Suprapubic skin (tissue), 4 donors: ENCODE data around the gene KCNJ9.
A peak's percentile ranks its signal among the peaks of the same experiment; 100 is the strongest.

Source experiments
- CTCF ChIP-seq, 2 donors: fragments of 200-600 bp in 1 of 2; fragments of 450-650 bp in 1 of 2; sonication (generic) in 1 of 2; IDR thresholded peaks; one replicate each; pipeline ENCODE4 v1.5.1; 2016 to 2019; ENCODE audit warnings: antibody characterized with exemption in 2 of 2, mild to moderate bottlenecking in 1 of 2, moderate library complexity in 1 of 2
- EP300 ChIP-seq: sonication (generic); formaldehyde crosslinking; IDR thresholded peaks from one replicate; pipeline ENCODE4 v1.6.1; 2017; ENCODE audit warnings: antibody characterized with exemption
- POLR2AphosphoS5 ChIP-seq, 3 donors: sonication (generic); formaldehyde crosslinking; IDR thresholded peaks; one replicate each; pipeline ENCODE4 v1.6.1; 2017; ENCODE audit warnings: antibody characterized with exemption in 3 of 3

GRCh38 chr1:160085686-160086455 lies 4.5 kb downstream of the KCNJ9 start:
- TF ChIP-seq EP300 (no peak), CTCF (IDR thresholded peaks at IDR 0.05) (peak; percentile 50 to 88), POLR2AphosphoS5 (IDR thresholded peaks at IDR 0.05) (no peak)
